Fibroblast of skin of scalp (primary cell): ENCODE results near the gene TLR7.

Source experiments
- DNase-seq: peaks from one replicate; pipeline ENCODE4 v3.0.0-alpha.2; 2013

TLR7 gene

DNA sequence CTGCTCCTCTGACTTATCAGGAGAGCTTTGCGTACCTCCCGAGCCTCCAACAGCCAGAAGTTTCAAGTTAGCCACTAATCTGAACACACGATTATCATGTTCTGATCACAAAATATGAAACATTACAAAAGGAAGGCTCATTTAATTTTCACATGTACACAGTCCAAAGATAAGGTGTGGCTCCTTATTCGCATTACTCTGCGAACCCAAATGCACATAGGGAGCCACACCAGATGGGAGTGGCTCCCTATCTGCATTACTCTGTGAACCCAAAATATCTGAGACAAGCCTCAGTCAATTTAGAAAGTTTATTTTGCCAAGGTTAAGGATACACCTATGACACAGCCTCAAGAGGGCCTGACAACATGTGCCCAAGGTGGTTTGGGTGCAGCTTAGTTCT, 68.0 kb downstream of the TLR7 start:
- no peak for DNase-seq

DNA sequence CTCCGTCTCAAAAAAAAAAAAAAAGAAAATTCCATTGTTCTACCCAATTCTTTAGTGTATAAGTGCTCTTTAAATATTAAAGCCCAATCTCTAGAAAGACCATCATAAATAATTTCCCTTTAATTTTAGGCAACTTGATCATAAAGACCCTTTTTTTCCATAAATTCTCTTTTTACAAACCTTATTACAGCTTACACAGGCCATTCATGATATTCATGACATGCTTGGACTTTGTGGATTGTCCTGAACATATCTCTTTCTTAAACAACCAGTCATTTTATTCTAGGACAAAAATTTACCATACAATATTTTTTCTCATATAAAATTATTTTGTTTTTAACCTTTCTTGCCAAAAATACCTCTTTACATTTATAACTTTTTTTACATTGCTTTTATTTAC, 70.1 kb downstream of the TLR7 start:
- no peak for DNase-seq
